ENCODE data around the gene LRRN3.

DNA sequence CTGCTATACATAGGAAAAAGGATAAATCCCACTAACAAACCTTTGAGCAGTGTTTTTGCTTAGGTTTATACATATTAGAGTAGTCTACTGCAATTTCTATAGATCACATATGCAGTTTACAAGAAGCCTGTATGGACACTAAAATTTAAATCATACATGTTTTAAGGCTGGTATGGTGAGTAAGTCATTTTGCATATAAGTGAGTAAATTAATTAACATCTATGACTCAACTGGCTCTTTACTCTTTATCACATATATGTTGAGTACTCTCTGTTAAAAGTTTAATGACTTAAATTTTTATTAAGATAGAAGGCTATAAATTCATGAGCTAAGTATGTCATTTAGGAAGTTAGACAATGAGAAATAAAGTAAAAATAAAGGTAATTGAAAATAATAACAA is 69.4 kb downstream of the LRRN3 start:
- TF ChIP-seq POLR2AphosphoS5 (IDR thresholded peaks at IDR 0.05; ENCODE audit: low read depth, low read length), result no peak
- TF ChIP-seq POLR2A (IDR thresholded peaks at IDR 0.05; ENCODE audit: low read depth, low read length), result no peak
- TF ChIP-seq SPI1 (IDR thresholded peaks at IDR 0.05; ENCODE audit: low read depth, low read length), result no peak
